ENCODE measurements around the gene GSG1L.

GSG1L gene

GRCh38 chr16:27780468-27781194 is 282.9 kb downstream of the GSG1L start:
- in situ Hi-C loops (cut with MboI; ENCODE audit: low sequenced_read_pairs): no loop called here

DNA sequence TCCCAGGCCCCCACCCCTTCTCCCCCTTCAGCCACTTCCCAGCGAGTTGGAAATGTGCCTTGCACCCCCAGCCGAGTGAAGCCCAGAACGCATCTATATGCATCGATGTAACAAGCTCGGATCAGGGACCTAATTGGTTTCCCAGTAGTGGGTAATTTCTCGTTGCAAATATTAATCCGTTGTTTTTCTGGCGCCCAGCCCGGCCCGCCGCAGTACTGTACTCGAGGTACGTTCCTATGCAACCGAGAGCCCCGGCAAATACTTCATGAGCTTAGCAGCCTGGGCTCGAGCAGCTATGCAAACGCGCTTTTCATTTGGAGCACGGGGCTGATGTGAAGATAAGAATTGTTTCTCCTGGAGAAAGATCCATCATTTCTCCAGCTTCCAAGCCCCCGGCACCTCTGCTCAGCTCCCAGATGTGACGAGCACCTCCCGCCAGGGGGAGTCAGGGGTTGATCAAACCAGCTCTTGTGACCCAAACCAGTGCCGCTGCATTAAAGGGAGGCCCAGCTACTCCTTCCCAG is 283.8 kb downstream of the GSG1L start:
- in situ Hi-C loops (cut with MboI; ENCODE audit: low sequenced_read_pairs): no loop called here

DNA sequence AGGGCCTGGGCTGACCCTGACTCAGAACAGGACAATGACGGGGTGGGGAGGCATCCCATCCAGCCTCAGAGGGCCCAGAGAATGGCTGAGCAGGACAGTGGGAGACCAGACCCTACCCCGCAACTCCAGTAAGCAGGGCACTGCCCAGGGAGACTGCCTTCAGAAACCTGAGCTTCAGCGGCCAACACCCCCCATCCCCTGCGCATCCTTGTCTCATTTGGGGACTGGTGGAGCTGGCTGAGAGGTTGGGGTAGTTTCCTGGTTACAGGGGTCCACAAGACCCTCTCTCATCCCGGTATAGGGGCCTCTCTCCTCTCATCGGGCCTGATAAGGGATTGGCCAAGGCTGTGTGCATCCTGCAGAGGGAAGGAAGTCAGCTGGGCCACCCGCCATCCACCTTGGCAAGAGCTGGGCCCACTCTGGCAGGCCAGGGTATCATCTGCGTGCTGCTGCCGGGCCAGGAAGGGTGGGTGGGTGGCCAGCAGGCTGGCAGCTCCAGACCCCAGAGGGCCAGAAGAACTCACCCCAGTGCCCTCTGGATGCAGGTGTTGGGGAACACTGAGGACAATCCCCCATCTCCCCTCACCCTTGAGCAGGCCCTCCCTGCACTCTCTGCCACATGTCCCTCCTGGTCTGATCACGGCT is 284.5 kb downstream of the GSG1L start:
- in situ Hi-C loops (cut with MboI; ENCODE audit: low sequenced_read_pairs): no loop called here

- in situ Hi-C loops (cut with MboI; ENCODE audit: low sequenced_read_pairs): no loop called here
These were observed 285.2 kb downstream of the GSG1L start for GRCh38 chr16:27778171-27778925.

DNA sequence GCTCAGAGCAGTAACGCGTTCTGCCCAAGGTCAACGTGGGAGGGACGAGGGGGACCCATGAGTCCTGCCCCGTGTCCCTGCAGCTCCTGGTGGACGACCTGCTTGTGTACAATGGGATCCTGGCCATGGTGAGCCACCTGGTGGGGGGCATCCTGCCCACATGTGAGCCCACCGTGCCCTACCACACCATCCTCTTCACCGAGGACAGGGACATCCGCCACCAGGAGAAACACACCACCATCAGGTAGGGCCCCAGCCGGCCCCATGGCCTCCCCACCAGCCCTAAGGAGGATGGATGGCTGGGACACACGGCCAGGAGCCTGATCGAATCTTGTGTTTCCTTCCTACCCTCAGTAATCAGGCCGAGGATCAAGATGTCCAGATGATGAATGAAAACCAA is 286.0 kb downstream of the GSG1L start:
- in situ Hi-C loops (cut with MboI; ENCODE audit: low sequenced_read_pairs): no loop called here

DNA sequence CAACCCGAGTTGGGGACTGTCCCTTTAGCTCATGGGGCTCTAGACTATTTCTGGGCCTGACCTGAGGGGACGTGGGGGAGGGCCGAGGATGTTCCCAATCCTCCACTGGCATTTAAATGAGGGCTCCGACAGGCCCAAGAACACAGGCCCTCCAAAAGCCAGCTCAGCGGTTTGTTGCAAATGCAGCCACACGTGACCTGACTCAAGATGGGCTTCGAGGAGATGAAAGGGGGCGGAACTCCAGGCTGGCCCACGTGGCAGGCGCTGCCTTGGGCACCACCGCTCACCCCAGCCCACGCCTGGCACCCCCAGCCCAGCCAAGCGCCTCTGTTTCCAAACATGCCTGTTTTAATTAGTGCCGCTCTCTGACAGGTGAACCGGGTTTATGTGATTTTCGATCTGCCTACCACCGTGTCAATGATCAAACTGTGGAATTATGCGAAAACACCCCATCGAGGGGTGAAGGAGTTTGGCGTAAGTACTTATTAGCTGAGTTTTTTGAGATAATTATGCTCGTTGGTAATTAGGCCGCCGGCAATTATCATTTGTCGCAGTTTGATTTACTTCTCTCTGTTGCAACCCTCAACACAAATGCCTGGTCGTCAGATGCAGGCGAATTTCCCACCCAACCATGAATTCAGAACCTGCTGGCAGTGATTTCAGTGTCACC is 286.8 kb downstream of the GSG1L start:
- in situ Hi-C loops (cut with MboI; ENCODE audit: low sequenced_read_pairs): no loop called here

GRCh38 chr16:27775254-27775653 is 288.3 kb downstream of the GSG1L start:
- in situ Hi-C loops (cut with MboI; ENCODE audit: low sequenced_read_pairs): no loop called here

GRCh38 chr16:27774779-27775178 is 288.7 kb downstream of the GSG1L start:
- in situ Hi-C loops (cut with MboI; ENCODE audit: low sequenced_read_pairs): no loop called here

- in situ Hi-C loops (cut with MboI; ENCODE audit: low sequenced_read_pairs): no loop called here
These were observed 290.2 kb downstream of the GSG1L start for GRCh38 chr16:27773344-27773743.

DNA sequence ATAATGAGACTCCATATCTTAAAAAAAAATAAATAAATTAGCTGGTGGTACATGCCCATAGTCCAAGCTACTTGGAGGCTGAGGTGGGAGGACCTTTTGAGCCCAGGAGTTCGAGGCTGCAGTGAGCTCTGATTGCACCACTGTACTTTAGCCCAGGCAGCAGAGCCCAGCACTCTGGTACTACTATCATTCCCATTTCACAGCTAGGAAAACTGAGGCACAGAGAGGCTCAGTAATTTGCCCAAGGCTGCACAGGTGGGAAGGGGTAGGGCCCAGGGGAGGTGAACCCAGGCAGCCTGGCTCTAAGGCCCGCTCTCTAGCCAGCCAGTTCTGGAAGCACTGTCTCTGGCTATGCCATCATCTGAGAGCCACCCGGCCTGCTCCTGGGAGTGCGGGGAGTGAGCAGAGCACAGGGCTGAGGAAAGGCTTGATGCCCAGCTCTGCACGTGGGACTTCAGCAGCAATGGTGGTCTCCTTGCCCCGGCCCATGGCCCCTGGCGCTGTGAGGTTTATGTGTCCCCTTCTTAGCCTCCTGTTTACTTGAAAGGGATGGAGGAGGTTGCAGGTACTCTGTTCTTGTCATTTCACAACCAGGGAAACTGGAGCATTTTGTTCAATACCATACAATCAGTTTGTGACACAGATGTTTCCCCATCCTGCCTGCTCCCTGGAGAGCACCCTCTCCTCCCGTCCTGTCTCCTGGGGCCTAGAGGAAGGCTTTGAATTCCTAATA is 291.3 kb downstream of the GSG1L start:
- in situ Hi-C loops (cut with MboI; ENCODE audit: low sequenced_read_pairs): no loop called here

DNA sequence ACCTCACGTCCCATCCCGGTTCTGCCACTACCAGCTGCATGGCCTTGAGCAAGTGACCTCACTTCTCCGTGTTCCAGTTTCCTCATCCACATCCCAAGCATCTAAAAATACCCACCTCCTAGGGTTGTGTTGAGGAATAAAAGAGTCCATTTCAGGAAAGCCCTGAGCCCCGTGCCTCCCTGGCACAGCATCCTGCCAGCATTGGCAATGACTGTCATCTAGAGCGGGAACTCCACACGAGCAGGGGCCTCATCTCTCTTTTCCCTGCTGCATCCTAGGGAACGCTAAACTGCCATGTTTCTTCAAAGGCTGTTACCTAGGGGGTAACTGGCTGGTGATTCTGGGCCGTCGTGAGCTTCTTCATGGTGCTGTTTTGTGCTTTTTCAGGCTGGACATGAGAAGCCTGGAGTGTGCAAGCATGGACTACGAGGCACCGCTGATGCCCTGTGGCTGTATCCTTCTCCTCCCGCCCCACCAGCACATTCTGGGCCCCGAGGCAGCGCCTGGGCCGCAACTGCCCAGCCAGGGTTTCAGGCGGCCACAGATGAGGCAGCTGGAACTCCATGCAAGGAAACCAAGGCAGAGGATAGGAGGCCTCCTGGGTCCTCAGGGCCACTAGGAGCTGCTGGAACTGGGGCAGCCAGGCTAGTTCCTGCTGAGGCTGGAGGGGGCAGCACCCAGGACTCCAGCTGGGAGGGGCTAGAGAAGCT is 292.2 kb downstream of the GSG1L start:
- in situ Hi-C loops (cut with MboI; ENCODE audit: low sequenced_read_pairs): no loop called here

DNA sequence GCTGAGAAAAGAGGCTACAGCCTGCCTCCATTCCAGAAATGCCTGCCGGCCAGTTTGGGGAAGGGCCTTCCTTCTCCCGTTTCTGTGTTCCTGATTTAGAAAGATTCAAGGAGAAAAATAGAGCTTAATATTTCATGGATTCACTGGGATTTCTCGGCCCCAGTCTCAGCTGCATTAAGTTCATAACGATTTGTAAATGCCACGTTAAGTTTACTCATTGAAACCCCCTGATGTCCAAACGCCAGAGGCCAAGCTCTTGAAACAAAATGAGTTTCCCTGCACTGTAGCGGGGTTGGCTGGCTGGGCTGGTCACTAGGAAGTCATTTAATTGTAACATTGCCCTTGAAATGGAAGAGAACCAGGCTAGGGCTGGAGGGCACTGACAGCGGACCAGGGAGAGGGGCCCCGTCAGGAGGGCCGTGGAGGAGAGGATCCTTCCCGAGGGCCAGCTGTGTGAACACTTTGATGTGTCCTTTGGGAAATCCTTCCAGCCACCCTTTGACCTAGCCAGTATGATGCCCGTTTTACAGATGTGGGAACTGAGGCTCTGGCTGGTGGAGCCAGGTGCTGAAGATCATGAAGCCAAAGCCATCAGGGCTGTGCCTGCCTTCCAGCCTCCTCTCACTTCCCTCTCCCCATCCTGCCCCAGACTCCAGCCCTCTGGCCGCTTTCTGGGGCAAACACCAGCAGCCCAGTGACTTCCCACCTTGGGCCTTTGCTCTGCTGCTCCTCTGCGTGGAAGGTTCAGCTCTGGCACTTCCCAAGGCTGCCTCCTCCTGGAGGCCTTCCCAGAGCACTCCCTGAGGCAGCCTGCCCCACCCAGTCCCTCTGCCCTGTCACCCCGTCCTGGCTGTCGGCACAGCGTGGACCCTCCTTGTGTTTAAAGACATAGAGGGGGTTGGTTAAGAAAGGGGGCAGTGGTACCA is 293.0 kb downstream of the GSG1L start:
- in situ Hi-C loops (cut with MboI; ENCODE audit: low sequenced_read_pairs): no loop called here

GRCh38 chr16:27769561-27770255 is 293.8 kb downstream of the GSG1L start:
- in situ Hi-C loops (cut with MboI; ENCODE audit: low sequenced_read_pairs): no loop called here

DNA sequence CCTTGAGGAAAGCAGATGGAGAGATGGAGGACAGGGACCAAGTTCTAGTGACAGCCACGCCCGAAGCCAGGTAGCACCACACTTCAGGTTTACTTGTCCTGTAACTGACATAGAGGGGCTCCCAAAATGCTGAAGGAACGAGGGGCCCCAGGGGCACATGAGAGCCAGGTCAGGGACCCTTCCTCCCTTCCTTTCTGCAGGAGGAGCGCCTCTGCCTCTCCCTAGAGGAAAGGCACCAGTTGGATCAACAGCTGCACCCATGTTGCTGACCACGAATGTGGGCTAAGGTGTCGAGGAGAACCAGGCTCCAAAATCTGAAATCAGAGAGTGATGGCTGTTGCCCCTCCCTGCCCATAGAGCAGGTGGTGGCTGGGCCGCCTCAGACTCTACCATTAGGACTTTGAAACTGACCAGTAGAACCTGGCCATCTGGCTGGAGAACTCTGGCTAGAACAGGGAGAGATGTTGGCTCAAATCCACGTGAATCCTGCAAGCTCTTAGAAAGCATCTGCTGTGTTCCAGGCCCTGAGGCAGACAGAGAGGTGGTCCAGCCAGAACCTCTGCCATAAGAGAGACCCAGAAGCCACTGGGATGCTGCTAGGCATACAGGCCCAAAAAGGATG is 294.8 kb downstream of the GSG1L start:
- in situ Hi-C loops (cut with MboI; ENCODE audit: low sequenced_read_pairs): no loop called here

- in situ Hi-C loops (cut with MboI; ENCODE audit: low sequenced_read_pairs): no loop called here
These were observed 295.4 kb downstream of the GSG1L start for GRCh38 chr16:27767971-27768591.

DNA sequence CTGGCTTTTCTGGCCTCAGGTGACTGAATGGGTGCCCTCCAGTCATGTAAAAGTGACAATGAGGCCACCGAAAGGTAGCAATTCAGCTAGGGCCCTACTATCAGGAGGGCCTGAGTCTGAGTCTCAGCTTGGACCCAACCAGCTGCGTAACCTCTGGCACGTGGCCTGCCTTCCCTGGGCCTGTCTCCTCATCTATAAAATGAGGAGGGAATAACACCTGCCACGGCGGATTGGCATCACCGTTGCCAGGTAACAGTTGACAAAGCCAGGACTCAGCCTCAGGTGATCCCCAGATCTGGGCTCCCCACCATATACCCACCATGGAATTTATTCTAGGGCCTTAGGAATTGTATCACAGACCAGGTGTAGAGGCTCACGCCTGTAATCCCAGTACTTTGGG is 296.4 kb downstream of the GSG1L start:
- in situ Hi-C loops (cut with MboI; ENCODE audit: low sequenced_read_pairs): no loop called here

DNA sequence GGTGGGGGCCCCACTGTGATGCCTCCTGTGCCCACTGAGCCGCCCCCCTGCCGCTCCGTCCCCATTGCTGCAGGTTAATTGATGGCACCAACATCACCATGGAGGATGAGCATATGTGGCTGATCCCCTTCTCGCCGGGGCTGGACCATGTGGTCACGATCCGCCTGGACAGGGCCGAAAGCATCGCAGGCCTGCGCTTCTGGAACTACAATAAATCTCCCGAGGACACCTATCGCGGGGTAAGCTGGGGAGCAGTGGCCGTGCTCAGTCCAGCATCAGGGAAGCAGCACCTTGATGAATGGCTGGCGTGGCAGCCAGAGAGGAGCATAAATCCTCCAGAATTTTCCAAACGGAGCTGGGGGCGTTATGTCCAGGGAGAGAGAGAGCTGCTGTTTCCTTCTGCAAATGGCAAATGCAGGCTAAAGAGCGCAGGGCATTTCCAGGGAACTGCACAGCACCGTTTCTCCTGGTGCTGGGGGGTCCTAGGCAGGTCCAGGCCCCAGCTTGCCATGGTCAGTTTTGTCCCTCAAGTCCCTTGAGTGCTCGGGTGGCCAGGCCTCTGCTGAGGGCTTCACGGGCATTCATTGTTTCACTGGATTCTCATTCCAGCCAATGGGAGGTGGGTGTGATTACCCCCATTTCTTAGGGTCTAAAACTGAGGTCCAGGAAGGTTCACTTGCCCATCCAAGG is 297.1 kb downstream of the GSG1L start:
- in situ Hi-C loops (cut with MboI; ENCODE audit: low sequenced_read_pairs): no loop called here

All from HL-60/S4 (cell line).